ENCODE data around the gene HES5. TPM values are rescaled to one million over a fixed set of nuclear protein-coding genes. Genes with fewer than 3 reads are reported as not detected.

HES5 gene
- total and polyA plus RNA-seq, 10 of the 15 experiments (the other 5 are each of a cell fraction or from before 2014, with no cell fraction given) = 0.12 to 0.15 TPM; not detected in 8

DNA sequence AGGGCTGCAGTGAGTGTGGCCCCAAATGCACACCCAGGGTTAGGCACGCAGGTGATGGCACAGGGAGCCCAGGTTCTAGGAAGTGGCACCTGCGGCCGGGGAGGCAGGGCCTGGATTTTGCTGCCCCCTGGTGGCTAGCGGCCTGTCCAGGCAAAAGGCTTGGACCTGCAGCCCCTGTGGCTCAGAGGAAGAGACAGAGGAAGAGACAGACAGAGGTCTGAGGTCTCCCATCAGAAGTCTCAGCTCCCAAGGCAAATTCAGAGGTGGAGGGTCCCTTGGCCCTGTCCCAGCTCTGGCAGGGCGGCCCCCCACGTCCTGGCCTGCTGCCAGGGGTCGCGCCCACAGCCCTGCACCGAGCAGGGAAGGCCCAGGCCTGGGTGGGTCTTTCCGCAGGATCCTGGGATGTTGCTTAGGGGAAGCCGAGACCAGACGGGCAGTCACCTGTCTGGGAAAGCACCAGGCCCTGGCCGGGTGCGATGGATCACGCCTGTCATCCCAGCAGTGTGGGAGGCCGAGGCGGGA lies 18.1 kb upstream of the HES5 start (continued):
- TF ChIP-seq, protein P1, sequence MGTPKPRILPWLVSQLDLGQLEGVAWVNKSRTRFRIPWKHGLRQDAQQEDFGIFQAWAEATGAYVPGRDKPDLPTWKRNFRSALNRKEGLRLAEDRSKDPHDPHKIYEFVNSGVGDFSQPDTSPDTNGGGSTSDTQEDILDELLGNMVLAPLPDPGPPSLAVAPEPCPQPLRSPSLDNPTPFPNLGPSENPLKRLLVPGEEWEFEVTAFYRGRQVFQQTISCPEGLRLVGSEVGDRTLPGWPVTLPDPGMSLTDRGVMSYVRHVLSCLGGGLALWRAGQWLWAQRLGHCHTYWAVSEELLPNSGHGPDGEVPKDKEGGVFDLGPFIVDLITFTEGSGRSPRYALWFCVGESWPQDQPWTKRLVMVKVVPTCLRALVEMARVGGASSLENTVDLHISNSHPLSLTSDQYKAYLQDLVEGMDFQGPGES (IDR thresholded peaks at IDR 0.05) = no peak
- 0 out of 2 replicates have a peak, but pooled peaks have one; percentile 11 for TF ChIP-seq RB1 (IDR thresholded peaks at IDR 0.05; ENCODE audit: borderline replicate concordance)
- no peak for TF ChIP-seq KAT2A (conservative IDR thresholded peaks at IDR 0.05; ENCODE audit: control insufficient read depth, low read depth, low read length)
- TF ChIP-seq MEF2A (IDR thresholded peaks at IDR 0.05; ENCODE audit: insufficient read depth, low read depth, low read length) = no peak
- peak; percentile 32 for TF ChIP-seq MEF2B (IDR thresholded peaks at IDR 0.05; ENCODE audit: partially characterized antibody, poor library complexity, severe bottlenecking)
- TF ChIP-seq BMI1 (IDR thresholded peaks at IDR 0.05; ENCODE audit: borderline replicate concordance) = no peak
- TF ChIP-seq SMAD5 (IDR thresholded peaks at IDR 0.05; ENCODE audit: low read depth) = no peak
- no peak for TF ChIP-seq CEBPB (IDR thresholded peaks at IDR 0.05; ENCODE audit: borderline replicate concordance in 1 of 2, low read depth in 2 of 2, low read length in 2 of 2)
- no peak for TF ChIP-seq RBBP5 (conservative IDR thresholded peaks at IDR 0.05)
- TF ChIP-seq, protein P2, sequence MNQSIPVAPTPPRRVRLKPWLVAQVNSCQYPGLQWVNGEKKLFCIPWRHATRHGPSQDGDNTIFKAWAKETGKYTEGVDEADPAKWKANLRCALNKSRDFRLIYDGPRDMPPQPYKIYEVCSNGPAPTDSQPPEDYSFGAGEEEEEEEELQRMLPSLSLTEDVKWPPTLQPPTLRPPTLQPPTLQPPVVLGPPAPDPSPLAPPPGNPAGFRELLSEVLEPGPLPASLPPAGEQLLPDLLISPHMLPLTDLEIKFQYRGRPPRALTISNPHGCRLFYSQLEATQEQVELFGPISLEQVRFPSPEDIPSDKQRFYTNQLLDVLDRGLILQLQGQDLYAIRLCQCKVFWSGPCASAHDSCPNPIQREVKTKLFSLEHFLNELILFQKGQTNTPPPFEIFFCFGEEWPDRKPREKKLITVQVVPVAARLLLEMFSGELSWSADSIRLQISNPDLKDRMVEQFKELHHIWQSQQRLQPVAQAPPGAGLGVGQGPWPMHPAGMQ (IDR thresholded peaks at IDR 0.05; ENCODE audit: borderline replicate concordance) = no peak
- TF ChIP-seq ZNF24 (IDR thresholded peaks at IDR 0.05) = no peak
- no peak for TF ChIP-seq PAX8 (IDR thresholded peaks at IDR 0.05)
- no peak for TF ChIP-seq MYC (IDR thresholded peaks at IDR 0.05; ENCODE audit: insufficient read depth, insufficient read length, insufficient replicate concordance, low read length, severe bottlenecking)
- peak; percentile 87 for TF ChIP-seq SMARCA5 (IDR thresholded peaks at IDR 0.05)
- no peak for TF ChIP-seq NFXL1 (IDR thresholded peaks at IDR 0.05; ENCODE audit: borderline replicate concordance)
- no peak for TF ChIP-seq CBX5 (IDR thresholded peaks at IDR 0.05; ENCODE audit: low read depth)
- no peak for TF ChIP-seq EP300 (IDR thresholded peaks at IDR 0.05; ENCODE audit: borderline replicate concordance in 1 of 2, control insufficient read depth in 1 of 2, low read depth in 2 of 2, low read length in 2 of 2)
- TF ChIP-seq ZBTB40 (IDR thresholded peaks at IDR 0.05; ENCODE audit: borderline replicate concordance) = no peak
- TF ChIP-seq, protein P3, sequence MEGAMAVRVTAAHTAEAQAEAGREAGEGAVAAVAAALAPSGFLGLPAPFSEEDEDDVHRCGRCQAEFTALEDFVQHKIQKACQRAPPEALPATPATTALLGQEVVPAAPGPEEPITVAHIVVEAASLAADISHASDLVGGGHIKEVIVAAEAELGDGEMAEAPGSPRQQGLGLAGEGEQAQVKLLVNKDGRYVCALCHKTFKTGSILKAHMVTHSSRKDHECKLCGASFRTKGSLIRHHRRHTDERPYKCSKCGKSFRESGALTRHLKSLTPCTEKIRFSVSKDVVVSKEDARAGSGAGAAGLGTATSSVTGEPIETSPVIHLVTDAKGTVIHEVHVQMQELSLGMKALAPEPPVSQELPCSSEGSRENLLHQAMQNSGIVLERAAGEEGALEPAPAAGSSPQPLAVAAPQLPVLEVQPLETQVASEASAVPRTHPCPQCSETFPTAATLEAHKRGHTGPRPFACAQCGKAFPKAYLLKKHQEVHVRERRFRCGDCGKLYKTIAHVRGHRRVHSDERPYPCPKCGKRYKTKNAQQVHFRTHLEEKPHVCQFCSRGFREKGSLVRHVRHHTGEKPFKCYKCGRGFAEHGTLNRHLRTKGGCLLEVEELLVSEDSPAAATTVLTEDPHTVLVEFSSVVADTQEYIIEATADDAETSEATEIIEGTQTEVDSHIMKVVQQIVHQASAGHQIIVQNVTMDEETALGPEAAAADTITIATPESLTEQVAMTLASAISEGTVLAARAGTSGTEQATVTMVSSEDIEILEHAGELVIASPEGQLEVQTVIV (IDR thresholded peaks at IDR 0.05; ENCODE audit: borderline replicate concordance, partially characterized antibody) = no peak
- peak; percentile 84 for TF ChIP-seq RAD21 (IDR thresholded peaks at IDR 0.05; ENCODE audit: insufficient read depth, low read depth, low read length)
